HEK293T (cell line): Measurements from ENCODE around the gene HEPHL1.

Experiments used
- CTCF ChIA-PET: fragments of 350-600 bp; formaldehyde crosslinking; extraction: SDS; loops from one replicate; lab custom pipeline; 2021; ENCODE audit warnings: antibody characterized with exemption, inconsistent platforms; lab: Yijun Ruan, JAX
- POLR2A ChIA-PET: fragments of 350-600 bp; formaldehyde crosslinking; extraction: SDS; loops from one replicate; lab custom pipeline; 2020; ENCODE audit warnings: antibody characterized with exemption, inconsistent platforms; lab: Yijun Ruan, JAX
- DNase-seq: peaks from one replicate; pipeline ENCODE4 v3.0.0; 2012; ENCODE audit warnings: mixed read lengths; ENCODE audit errors: extremely low spot score
- ARNT ChIP-seq: fragments of 450-650 bp; IDR thresholded peaks from 2 replicates; pipeline ENCODE4 v1.6.1; 2017; ENCODE audit warnings: mild to moderate bottlenecking
- BHLHE40 ChIP-seq: fragments of 450-650 bp; IDR thresholded peaks from 2 replicates; pipeline ENCODE4 v1.6.1; 2016; ENCODE audit warnings: mild to moderate bottlenecking, moderate library complexity, borderline replicate concordance
- CTBP1 ChIP-seq: fragments of 450-650 bp; IDR thresholded peaks from 2 replicates; pipeline ENCODE4 v1.6.1; 2016; ENCODE audit warnings: borderline replicate concordance
- ELF4 ChIP-seq: fragments of 450-650 bp; IDR thresholded peaks from 2 replicates; pipeline ENCODE4 v1.6.1; 2017; ENCODE audit warnings: antibody characterized with exemption
- FOXA1 ChIP-seq: fragments of 450-650 bp; IDR thresholded peaks from 2 replicates; pipeline ENCODE4 v1.6.1; 2016; ENCODE audit warnings: mild to moderate bottlenecking
- FOXK2 ChIP-seq: fragments of 450-650 bp; IDR thresholded peaks from 2 replicates; pipeline ENCODE4 v1.6.1; 2016; ENCODE audit warnings: mild to moderate bottlenecking
- FOXM1 ChIP-seq: fragments of 450-650 bp; IDR thresholded peaks from 2 replicates; pipeline ENCODE4 v1.6.1; 2017; ENCODE audit warnings: mild to moderate bottlenecking, borderline replicate concordance
- HDGF ChIP-seq: fragments of 450-650 bp; IDR thresholded peaks from 2 replicates; pipeline ENCODE4 v1.6.1; 2017; ENCODE audit warnings: antibody characterized with exemption, borderline replicate concordance
- L3MBTL2 ChIP-seq: fragments of 450-650 bp; conservative IDR thresholded peaks from 2 replicates; pipeline ENCODE4 v1.6.1; 2016; ENCODE audit warnings: mild to moderate bottlenecking
- LEF1 ChIP-seq: fragments of 450-650 bp; IDR thresholded peaks from 2 replicates; pipeline ENCODE4 v1.6.1; 2017; ENCODE audit warnings: mild to moderate bottlenecking, borderline replicate concordance
- NFRKB ChIP-seq: fragments of 450-650 bp; IDR thresholded peaks from 2 replicates; pipeline ENCODE4 v1.6.1; 2016; ENCODE audit warnings: mild to moderate bottlenecking, moderate library complexity
- SP1 ChIP-seq: fragments of 450-650 bp; IDR thresholded peaks from 2 replicates; pipeline ENCODE4 v1.6.1; 2017
- SUZ12 ChIP-seq: fragments of 450-650 bp; IDR thresholded peaks from 2 replicates; pipeline ENCODE4 v1.6.1; 2016; ENCODE audit warnings: mild to moderate bottlenecking
- TARDBP ChIP-seq: fragments of 450-650 bp; IDR thresholded peaks from 2 replicates; pipeline ENCODE4 v1.6.1; 2016
- ZNF384 ChIP-seq: fragments of 450-650 bp; IDR thresholded peaks from 2 replicates; pipeline ENCODE4 v1.6.1; 2016
- TF ChIP-seq, protein P1 (sequence below): fragments of 450-650 bp; IDR thresholded peaks from 2 replicates; pipeline ENCODE4 v1.6.1; 2016

HEPHL1 gene

DNA sequence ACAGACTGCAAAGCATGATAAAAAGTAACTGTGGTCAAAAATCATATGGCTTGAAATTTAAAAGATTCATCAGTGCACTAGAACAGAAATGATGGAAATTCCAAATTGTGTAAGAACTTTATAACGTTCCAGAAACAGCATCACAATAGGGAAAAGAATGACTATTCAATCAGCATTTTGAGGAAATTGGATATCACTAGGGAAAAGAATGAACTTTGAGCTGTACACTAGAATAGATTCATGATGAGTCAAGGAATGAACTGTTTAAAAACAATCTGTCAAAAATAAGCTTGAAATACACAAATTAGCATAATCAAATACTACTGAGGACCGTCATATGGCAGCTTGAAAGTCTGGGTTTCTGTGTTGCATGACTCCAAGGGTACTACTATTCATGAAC lies 20.5 kb upstream of the HEPHL1 start:
- TF ChIP-seq FOXA1 (no peak), FOXM1 (no peak), HDGF (no peak), ZNF384 (no peak), L3MBTL2 (no peak), SUZ12 (no peak)
- TF ChIP-seq, protein P1, sequence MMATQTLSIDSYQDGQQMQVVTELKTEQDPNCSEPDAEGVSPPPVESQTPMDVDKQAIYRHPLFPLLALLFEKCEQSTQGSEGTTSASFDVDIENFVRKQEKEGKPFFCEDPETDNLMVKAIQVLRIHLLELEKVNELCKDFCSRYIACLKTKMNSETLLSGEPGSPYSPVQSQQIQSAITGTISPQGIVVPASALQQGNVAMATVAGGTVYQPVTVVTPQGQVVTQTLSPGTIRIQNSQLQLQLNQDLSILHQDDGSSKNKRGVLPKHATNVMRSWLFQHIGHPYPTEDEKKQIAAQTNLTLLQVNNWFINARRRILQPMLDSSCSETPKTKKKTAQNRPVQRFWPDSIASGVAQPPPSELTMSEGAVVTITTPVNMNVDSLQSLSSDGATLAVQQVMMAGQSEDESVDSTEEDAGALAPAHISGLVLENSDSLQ: no peak
- DNase-seq: no peak
- POLR2A ChIA-PET: no interaction called here
- CTCF ChIA-PET: no interaction called here

DNA sequence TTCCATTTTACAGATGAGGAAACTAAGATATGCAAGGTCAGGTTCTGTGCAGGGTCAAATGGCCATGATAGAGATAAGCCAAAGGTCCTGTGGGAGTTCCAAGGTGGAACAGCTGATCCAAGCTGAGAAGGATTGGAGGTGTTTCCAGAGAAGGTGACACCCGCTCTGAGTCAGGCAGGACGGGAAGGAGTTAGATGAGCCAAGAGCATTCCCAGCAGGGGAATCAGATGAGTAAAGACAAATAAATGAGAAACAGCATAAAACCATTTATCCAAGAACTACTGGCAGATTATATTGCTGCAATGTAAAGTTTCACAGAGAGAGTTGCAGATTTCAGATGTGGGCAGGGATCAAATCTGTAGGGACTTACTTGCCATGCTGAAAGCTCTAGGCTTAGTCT lies 18.9 kb upstream of the HEPHL1 start:
- ChIA-PET CTCF (no interaction called here), POLR2A (no interaction called here)
- no peak for TF ChIP-seq BHLHE40
- TF ChIP-seq FOXA1: no peak
- TF ChIP-seq LEF1: no peak
- TF ChIP-seq ELF4: no peak
- no peak for TF ChIP-seq ARNT
- no peak for TF ChIP-seq NFRKB
- no peak for TF ChIP-seq FOXK2
- no peak for TF ChIP-seq L3MBTL2
- TF ChIP-seq SUZ12: no peak
- TF ChIP-seq HDGF: no peak
- TF ChIP-seq, protein P1: no peak
- no peak for TF ChIP-seq ZNF384
- TF ChIP-seq TARDBP: no peak
- no peak for TF ChIP-seq FOXM1
- no peak for TF ChIP-seq CTBP1
- no peak for DNase-seq

DNA sequence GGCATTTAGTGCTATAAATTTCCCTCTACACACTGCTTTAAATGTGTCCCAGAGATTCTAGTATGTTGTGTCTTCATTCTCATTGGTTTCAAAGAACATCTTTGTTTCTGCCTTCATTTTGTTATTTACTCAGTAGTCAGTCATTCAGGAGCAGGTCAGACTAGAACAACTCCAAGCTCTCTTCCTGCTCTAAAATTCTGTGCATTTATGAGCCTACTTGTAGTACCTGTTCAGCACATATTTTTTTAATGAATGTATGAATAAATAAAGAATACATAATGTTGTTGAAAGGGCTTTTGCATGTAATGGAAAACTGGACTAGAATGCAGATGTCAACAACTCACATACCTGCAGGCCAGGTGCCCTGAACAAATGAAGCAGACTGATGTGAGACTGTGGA lies 13.7 kb upstream of the HEPHL1 start:
- CTCF ChIA-PET: no interaction called here
- no peak for DNase-seq
- TF ChIP-seq FOXA1: no peak
- TF ChIP-seq SP1: no peak
- TF ChIP-seq, protein P1: no peak
- no peak for TF ChIP-seq TARDBP
- no peak for TF ChIP-seq NFRKB
- no peak for TF ChIP-seq L3MBTL2
- no peak for TF ChIP-seq ZNF384
- no peak for TF ChIP-seq ELF4
- TF ChIP-seq FOXK2: no peak
- TF ChIP-seq CTBP1: no peak
- no peak for TF ChIP-seq BHLHE40
- POLR2A ChIA-PET: no interaction called here

DNA sequence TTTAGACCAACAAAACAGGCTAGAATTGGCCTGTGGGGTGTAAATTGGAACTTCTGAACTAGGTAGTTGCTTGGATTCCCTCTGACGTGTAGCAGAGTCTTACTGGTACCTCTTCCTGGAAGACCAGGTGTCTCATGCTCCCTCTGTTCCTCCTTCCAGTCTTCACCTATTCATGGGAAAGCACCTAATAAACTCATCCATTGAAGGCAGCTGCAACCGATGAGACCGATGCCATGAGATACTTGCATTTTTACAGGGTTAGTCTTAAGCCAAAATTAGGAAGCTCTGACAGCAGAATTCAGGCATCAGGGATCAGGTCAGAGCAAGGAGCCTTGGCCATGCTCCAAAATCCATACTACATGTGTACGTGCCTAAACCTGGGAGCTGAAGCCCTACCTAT lies 13.2 kb upstream of the HEPHL1 start:
- no peak for DNase-seq
- TF ChIP-seq SP1: no peak
- TF ChIP-seq SUZ12: no peak
- no peak for TF ChIP-seq ELF4
- TF ChIP-seq NFRKB: no peak
- TF ChIP-seq, protein P1: no peak
- TF ChIP-seq ARNT: no peak
- TF ChIP-seq LEF1: no peak
- no peak for TF ChIP-seq HDGF
- TF ChIP-seq FOXK2: no peak
- no peak for TF ChIP-seq BHLHE40
- TF ChIP-seq CTBP1: no peak
- no peak for TF ChIP-seq FOXM1
- no peak for TF ChIP-seq TARDBP
- TF ChIP-seq L3MBTL2: no peak
- TF ChIP-seq FOXA1: no peak
- no peak for TF ChIP-seq ZNF384
- ChIA-PET CTCF (no interaction called here), POLR2A (no interaction called here)

DNA sequence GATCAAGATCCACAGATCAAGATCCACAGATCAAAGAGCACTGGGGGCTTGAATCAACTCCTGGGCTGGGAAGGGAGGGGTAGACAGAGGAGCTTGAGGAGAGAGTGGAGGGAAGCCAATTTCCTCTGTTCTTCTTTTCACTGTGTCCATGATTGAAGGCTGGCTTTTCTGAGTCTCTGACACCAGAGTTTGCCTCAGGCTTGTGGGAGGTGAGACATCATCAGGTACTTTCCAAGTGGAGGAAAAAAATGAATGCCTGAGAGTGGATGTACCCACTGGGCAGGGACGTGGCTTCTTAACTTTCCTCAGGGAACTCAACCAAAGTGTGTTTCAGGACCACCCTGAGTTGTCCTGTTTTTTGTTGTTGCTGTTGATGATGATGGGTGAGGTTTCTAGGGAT lies 11.0 kb upstream of the HEPHL1 start:
- POLR2A ChIA-PET: no interaction called here
- no peak for TF ChIP-seq ELF4
- no peak for TF ChIP-seq FOXA1
- TF ChIP-seq HDGF: no peak
- no peak for DNase-seq
- CTCF ChIA-PET: no interaction called here

DNA sequence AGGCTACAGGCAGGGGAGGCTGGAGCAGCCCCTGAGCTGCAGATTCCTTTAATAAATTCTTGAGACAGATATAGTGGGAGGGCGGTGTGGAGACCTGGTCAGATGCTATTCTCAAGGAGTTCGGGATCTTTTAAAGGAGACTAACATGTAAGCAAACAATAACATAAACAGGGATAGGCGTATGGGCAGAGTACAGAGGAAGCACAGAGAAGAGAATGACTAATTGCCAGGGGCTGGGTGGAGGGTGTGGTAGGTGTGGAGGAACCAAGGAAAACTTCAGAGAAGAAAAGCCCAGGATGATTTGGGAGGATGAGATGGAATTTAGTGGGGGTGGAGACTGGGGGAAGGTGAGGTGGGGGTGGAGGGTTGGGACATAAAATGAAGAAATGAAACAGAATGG lies 9.7 kb upstream of the HEPHL1 start:
- POLR2A ChIA-PET: no interaction called here
- DNase-seq: no peak
- TF ChIP-seq BHLHE40: no peak
- no peak for TF ChIP-seq CTBP1
- TF ChIP-seq ELF4: no peak
- TF ChIP-seq, protein P1: no peak
- no peak for TF ChIP-seq ARNT
- TF ChIP-seq SP1: no peak
- no peak for TF ChIP-seq L3MBTL2
- no peak for TF ChIP-seq FOXK2
- TF ChIP-seq NFRKB: no peak
- TF ChIP-seq LEF1: no peak
- no peak for TF ChIP-seq ZNF384
- no peak for TF ChIP-seq FOXM1
- TF ChIP-seq HDGF: no peak
- TF ChIP-seq TARDBP: no peak
- TF ChIP-seq SUZ12: no peak
- TF ChIP-seq FOXA1: no peak
- CTCF ChIA-PET: no interaction called here
